Hepatocyte (in vitro differentiated cells): ENCODE data around the gene KRT86.
"Not testable (repeated sequence)": the region's sequence is repeated elsewhere in the genome, so short reads cannot be mapped to it uniquely, and the experiment has no call there.

ENCODE experiments used
- CTCF ChIP-seq: fragments of 200-600 bp; sonication (generic); IDR thresholded peaks from 2 replicates; pipeline ENCODE4 v1.5.1; 2016; ENCODE audit warnings: antibody characterized with exemption, mild to moderate bottlenecking; ENCODE audit not compliant: poor library complexity
- EZH2 ChIP-seq: fragments of 200-600 bp; sonication (generic); IDR thresholded peaks from 2 replicates; pipeline ENCODE4 v1.6.1; 2016; ENCODE audit warnings: antibody characterized with exemption, mild to moderate bottlenecking, borderline replicate concordance
- EZH2phosphoT487 ChIP-seq: fragments of 200-600 bp; sonication (generic); IDR thresholded peaks from one replicate; pipeline ENCODE4 v1.6.1; 2018; ENCODE audit warnings: antibody characterized with exemption, mild to moderate bottlenecking, low read depth, moderate library complexity; ENCODE audit not compliant: unreplicated experiment, severe bottlenecking

- not testable (repeated sequence) for TF ChIP-seq CTCF, EZH2, EZH2phosphoT487
Measured at GRCh38 chr12:52304941-52305411, 30.5 kb downstream of the KRT86 start.
